Heart right ventricle (tissue), 16 donors: Measurements from ENCODE around the gene NUDT3. TPM values are rescaled to one million over a fixed set of nuclear protein-coding genes. Genes with fewer than 3 reads are reported as not detected.

Experiments used
- ATAC-seq, 8 donors: fragments of 200-7000 bp; cut with Tn5 transposase; one replicate each; pipeline ENCODE4 v1.9.1; 2020; ENCODE audit warnings: mild to moderate bottlenecking in 8 of 8, moderate library complexity in 8 of 8, moderate number of reproducible peaks in 1 of 8
- DNase-seq, 2 donors: peaks; one replicate each; pipeline ENCODE4 v3.0.0-alpha.2; 2020
- H3K27ac ChIP-seq, 10 donors: fragments of 200-600 bp; sonication (generic) in 2 of 10; one replicate each; pipeline versions ENCODE4 v1.5.0 to v1.8.0; 2020 to 2022; ENCODE audit warnings: mild to moderate bottlenecking in 3 of 10
- H3K27me3 ChIP-seq, 7 donors: fragments of 200-600 bp; one replicate each; pipeline ENCODE4 v1.8.0; 2021 to 2022; ENCODE audit warnings: mild to moderate bottlenecking in 2 of 7
- H3K36me3 ChIP-seq, 9 donors: fragments of 200-600 bp; sonication (generic) in 1 of 9; one replicate each; pipeline versions ENCODE4 v1.5.0 to v1.8.0; 2020 to 2022; ENCODE audit warnings: mild to moderate bottlenecking in 2 of 9
- H3K4me1 ChIP-seq, 9 donors: fragments of 200-600 bp; sonication (generic) in 1 of 9; one replicate each; pipeline versions ENCODE4 v1.5.0 to v1.8.0; 2020 to 2022; ENCODE audit warnings: mild to moderate bottlenecking in 4 of 9
- H3K4me3 ChIP-seq, 10 donors: fragments of 200-600 bp; sonication (generic) in 2 of 10; one replicate each; pipeline versions ENCODE4 v1.5.0 to v1.8.0; 2020 to 2022; ENCODE audit warnings: mild to moderate bottlenecking in 7 of 10, moderate library complexity in 2 of 10
- H3K9me3 ChIP-seq, 11 donors: fragments of 200-600 bp in 10 of 11; sonication (generic) in 2 of 11; one replicate each; pipeline versions ENCODE4 v1.5.0 to v1.8.0; 2013 to 2022; ENCODE audit warnings: mild to moderate bottlenecking in 2 of 11, control low read depth in 1 of 11, moderate library complexity in 1 of 11
- CTCF ChIP-seq, 9 donors: fragments of 200-600 bp; sonication (generic) in 2 of 9; IDR thresholded peaks; one replicate each; pipeline versions ENCODE4 v1.5.0 to v1.8.0; 2021 to 2022; ENCODE audit warnings: antibody characterized with exemption in 9 of 9, mild to moderate bottlenecking in 5 of 9, moderate library complexity in 1 of 9
- WGBS, 2 donors: extraction: QIAGEN DNeasy Blood & Tissue Kit; methylation state at CpG; one replicate each; pipeline ENCODE4 v1.1.7; 2013; ENCODE audit warnings: inconsistent platforms in 1 of 2; 5-methylcytosine and 5-hydroxymethylcytosine counted together
- intact Hi-C, 10 donors: fragments of 100-400 bp; cut with DNase I; formaldehyde crosslinking; loops; one replicate each; pipeline versions ENCODE4 v1.11.1 to v1.14.2; 2022
- polyA plus RNA-seq, 2 donors: library from polyadenylated mRNA; stranded (reverse); fragments of 200-250 nt; gene quantifications; one replicate each; pipeline ENCODE4 v1.2.3, GENCODE V29; 2013
- total RNA-seq, 10 donors: library from RNA; stranded (reverse); fragmentation: NEBNext Ultra II Directional in 3 of 10; extraction: Animal tissue kit (Norgen Biotek cat#: 25700) in 3 of 10; gene quantifications; one replicate each; pipeline versions ENCODE4 v1.2.1 to v1.2.4, GENCODE V29; 2021 to 2023
- donor health status: Arrhythmogenic right ventricular cardiomyopathy.
- donor health status: ischemic (EF 13 %, LVEDD 7.1; RV severe dilation, severe dysfunction).
- donor health status: healthy with polysubstance abuse.
- donor health status: DM: no; HTN: yes; CAD: no.
- donor health status: DM: no; HTN: no; CAD: no.
- donor health status: ischemic (EF 25% LVEDD 6.9; RV normal size, moderate dysfunction).
- donor health status: ischemic (EF 25% LVEDD 5.7; RV mildly dilated, moderate dysfunction).
- donor health status: healthy.
- donor health status: DM: yes; HTN: yes; CAD: no.
- donor health status: Ischemic cardiomyopathy.
- donor health status: ischemic (EF 35%, LVEDD 5.7; RV mildly dilated, moderate dysfunction).
- donor health status: nonischemic (EF 11% LVEDD 7.7; RV severe dilation, severe dysfunction).
- donor health status: DM: yes; HTN: yes; CAD: no.
- donor health status: PGD.
- donor health status: ischemic (EF 29% LVEDD 5.4; RV normal size, mild dysfunction).
- donor health status: nonischemic (EF 23%, LVEDD 6.1; RV moderate dilation, normal function).

The NUDT3 gene
- total and polyA plus RNA-seq, 12 donors: 9.3 to 67.1 (median 54.4) TPM

- peak; percentile 97 for DNase-seq
- intact Hi-C loops: loop anchor here (1.0 to 5.0 kb wide), 14 partner anchors 24 to 358 kb away; partner anchors contain the start of gene NUDT3 (in 7 of the 10)
- Histone ChIP-seq H3K9me3 (no peaks in the 10 kb centered on the region), H3K27me3 (no peaks in the 10 kb centered on the region), H3K36me3 (peaks cover 0 to 6% (median 0%) of the 10 kb centered on the region in 9 donors), H3K4me3 (peak within 1 kb of the TSS; percentile 60 to 96 (median 86)), H3K4me1 (peaks cover 9 to 39% (median 28%) of the 10 kb centered on the region in 9 donors), H3K27ac (peak within 1 kb of the TSS; percentile 68 to 98 (median 95))
- TF ChIP-seq CTCF (IDR thresholded peaks at IDR 0.05): peak; percentile 91 to 100 (median 97)
- ATAC-seq: peak; percentile 89 to 97 (median 94)
- 1% methylated on average over 66 to 79 of the region's 79 CpGs for WGBS, 2 donors
Measured at GRCh38 chr6:34248727-34249468, 143.6 kb downstream of the NUDT3 start, which contains the start of gene SMIM29. Gene SMIM29 (minus strand): TSS chr6:34249006. CDS start chr6:34247791, 1,215 bp downstream.

GRCh38 chr6:34248198-34248726 is 144.2 kb downstream of the NUDT3 start:
- peak; percentile 29 to 61 (median 46) for ATAC-seq
- Histone ChIP-seq H3K27me3 (no peaks in the 10 kb centered on the region), H3K9me3 (no peaks in the 10 kb centered on the region), H3K27ac (peak overlapping the region; percentile 33 to 98 (median 95)), H3K4me1 (peaks cover 12 to 45% (median 30%) of the 10 kb centered on the region in 9 donors), H3K4me3 (peak overlapping the region; percentile 60 to 96 (median 86)), H3K36me3 (peaks cover 0 to 6% (median 0%) of the 10 kb centered on the region in 9 donors)
- TF ChIP-seq CTCF (IDR thresholded peaks at IDR 0.05): no peak
- WGBS, 2 donors: 8 to 10% methylated on average over 17 of the region's 17 CpGs
- intact Hi-C loops: loop anchor here (2.0 to 5.0 kb wide), 10 partner anchors 23 to 359 kb away; partner anchors contain the start of gene NUDT3 (in 5 of the 10)
- DNase-seq: peak; percentile 65 to 67

GRCh38 chr6:34247481-34248197 is 144.8 kb downstream of the NUDT3 start:
- no peak for DNase-seq
- TF ChIP-seq CTCF (IDR thresholded peaks at IDR 0.05): no peak
- intact Hi-C loops: loop anchor here (2.0 to 5.0 kb wide), 10 partner anchors 23 to 360 kb away; partner anchors contain the start of gene NUDT3 (in 5 of the 10)
- 83 to 94% methylated on average over 6 of the region's 6 CpGs for WGBS, 2 donors
- H3K27ac ChIP-seq: peak overlapping the region in 9 of 10 donors; percentile 93 to 98 (median 95)
- no peaks in the 10 kb centered on the region for H3K27me3 ChIP-seq
- peak overlapping the region in 7 of 10 donors; percentile 60 to 96 (median 88) for H3K4me3 ChIP-seq
- no peaks in the 10 kb centered on the region for H3K9me3 ChIP-seq
- H3K4me1 ChIP-seq: peaks cover 12 to 52% (median 30%) of the 10 kb centered on the region in 9 donors
- peaks cover 0 to 7% (median 0%) of the 10 kb centered on the region in 9 donors for H3K36me3 ChIP-seq
- no peak for ATAC-seq
